ENCODE data around the gene GARIN1A.
"Not testable (repeated sequence)": the region's sequence is repeated elsewhere in the genome, so short reads cannot be mapped to it uniquely, and the experiment has no call there.

GARIN1A gene

DNA sequence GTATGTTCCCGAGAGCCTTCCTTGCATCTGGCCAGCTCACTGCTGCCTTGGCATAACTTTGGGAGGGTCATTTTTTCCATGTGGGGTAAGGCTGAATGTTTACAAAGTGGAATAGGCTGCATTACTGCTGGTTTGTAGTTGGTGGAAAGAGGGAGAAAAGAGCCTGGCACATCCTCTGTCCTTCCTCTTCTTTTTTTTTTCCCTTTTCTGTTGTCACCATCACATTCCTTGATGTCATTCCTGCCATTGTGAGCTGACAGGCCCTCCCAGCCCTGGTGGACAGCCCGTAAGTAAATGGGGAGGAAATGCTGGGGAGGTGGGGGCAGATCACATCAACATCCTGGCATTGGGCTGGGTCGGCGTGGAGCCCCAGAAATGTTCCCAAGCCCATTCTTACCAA is at the start of gene GARIN1A:
TSS of gene GARIN1A (plus strand) at position 301 of the 400 bp plus-strand sequence. CDS start 106 bp downstream, outside the sequence.
- DNase-seq (ENCODE audit: low read depth), result no peak

- DNase-seq (ENCODE audit: low read depth), result not testable (repeated sequence)
Measured at GRCh38 chr7:128627124-128627523, 45.0 kb upstream of the GARIN1A start.

- DNase-seq (ENCODE audit: low read depth), result not testable (repeated sequence)
Measured at GRCh38 chr7:128633915-128634314, 38.2 kb upstream of the GARIN1A start.

DNA sequence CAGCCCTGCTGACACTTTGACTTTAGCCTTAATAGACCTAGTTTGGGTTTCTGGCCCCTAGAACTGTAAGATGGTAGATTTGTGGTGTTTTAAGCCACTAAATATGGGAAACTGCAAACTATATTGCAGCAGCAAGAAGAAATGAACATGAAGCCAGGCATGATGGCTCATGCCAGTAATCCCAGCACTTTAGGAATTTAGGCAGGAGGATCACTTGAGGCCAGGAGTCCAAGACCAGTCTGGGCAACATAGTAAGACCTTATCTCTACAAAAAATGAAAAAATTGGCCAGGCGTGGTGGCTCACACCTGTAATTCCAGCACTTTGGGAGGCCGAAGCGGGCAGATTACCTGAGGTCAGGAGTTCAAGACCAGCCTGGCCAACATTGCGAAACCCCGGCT is 26.9 kb upstream of the GARIN1A start:
- DNase-seq (ENCODE audit: low read depth), result not testable (repeated sequence)

- not testable (repeated sequence) for DNase-seq (ENCODE audit: low read depth)
Measured at GRCh38 chr7:128645844-128646243, 26.2 kb upstream of the GARIN1A start.

DNA sequence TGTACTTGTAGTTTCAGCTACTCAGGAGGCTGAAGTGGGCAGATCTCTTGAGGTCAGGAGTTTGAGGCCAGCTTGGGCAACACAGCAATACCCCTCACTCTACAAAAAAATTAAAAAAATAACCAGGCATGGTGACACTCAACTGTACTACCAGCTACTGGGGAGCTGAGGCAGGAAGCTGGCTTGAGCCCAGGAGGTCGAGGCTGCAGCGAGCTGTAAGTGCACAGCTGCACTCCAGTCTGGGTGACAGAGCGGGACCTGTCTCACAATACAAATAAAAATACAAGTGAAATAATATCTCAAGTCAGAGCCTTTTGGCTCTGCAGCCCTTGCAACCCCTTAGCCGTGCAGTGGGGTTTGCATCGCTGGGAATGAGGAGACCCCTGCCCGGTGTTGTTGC is 25.2 kb upstream of the GARIN1A start:
- not testable (repeated sequence) for DNase-seq (ENCODE audit: low read depth)

DNA sequence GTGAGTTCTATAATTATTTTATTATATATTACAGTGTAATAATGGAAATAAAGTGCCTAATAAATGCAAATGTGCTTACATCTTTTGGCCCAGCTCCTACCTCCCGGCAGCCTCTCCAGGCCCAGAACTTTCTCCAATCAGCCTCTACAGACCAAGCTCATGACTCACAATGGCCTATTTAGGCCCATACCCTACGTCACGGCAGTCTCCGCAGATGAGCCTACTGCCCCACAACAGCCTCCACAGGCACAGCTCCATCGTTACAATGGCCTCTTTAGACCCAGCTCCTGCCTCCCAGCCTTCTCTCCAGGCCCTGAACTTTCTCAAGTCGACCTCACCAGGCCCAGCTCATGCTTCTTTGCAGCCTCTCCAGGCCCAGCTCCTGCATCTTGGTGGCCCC is 21.0 kb upstream of the GARIN1A start:
- not testable (repeated sequence) for DNase-seq (ENCODE audit: low read depth)

GRCh38 chr7:128652606-128653005 is 19.5 kb upstream of the GARIN1A start:
- not testable (repeated sequence) for DNase-seq (ENCODE audit: low read depth)

DNA sequence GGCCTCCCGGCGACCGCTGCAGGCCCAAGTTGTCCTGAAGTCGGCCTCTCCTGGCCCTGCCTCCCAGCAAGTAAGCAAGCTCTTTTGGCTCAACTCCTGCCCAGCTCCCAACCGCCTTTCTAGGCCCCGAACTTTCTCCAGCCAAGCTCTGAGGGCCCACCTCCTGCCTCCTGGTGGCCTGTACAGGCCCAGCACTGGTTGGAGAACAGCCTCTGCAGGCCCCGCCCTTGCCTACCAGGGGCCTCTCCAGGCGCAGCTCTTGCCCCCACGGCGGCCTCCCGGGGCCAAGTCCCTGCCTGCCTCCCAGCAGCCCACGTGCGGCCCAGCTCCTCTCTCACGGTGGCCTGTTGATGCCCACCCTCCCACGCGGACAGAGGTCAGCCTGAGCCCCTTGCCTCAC is 18.9 kb upstream of the GARIN1A start:
- not testable (repeated sequence) for DNase-seq (ENCODE audit: low read depth)

DNA sequence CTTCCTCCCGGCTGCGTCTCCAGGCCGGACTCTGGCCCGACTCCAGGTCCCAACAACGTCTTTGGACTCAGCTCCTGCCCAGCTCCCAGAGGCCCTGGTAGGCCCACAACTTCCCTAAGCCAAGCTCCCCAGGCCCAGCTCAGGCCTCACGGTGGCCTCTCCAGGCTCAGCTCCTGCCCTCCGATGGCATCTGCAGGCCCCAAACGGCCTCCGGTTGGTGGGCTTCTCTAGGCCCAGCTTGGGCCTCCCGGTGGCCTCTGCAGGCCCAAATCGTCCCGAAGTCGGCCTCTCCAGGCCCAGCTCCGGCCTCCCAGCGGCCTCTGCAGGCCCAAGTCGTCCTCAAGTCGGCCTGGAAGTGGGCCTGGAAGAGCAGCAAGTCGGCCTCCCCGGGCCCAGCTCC is 18.0 kb upstream of the GARIN1A start:
- not testable (repeated sequence) for DNase-seq (ENCODE audit: low read depth)

- DNase-seq (ENCODE audit: low read depth), result not testable (repeated sequence)
Measured at GRCh38 chr7:128654501-128654900, 17.6 kb upstream of the GARIN1A start.

GRCh38 chr7:128658428-128658827 is 13.7 kb upstream of the GARIN1A start:
- not testable (repeated sequence) for DNase-seq (ENCODE audit: low read depth)

DNA sequence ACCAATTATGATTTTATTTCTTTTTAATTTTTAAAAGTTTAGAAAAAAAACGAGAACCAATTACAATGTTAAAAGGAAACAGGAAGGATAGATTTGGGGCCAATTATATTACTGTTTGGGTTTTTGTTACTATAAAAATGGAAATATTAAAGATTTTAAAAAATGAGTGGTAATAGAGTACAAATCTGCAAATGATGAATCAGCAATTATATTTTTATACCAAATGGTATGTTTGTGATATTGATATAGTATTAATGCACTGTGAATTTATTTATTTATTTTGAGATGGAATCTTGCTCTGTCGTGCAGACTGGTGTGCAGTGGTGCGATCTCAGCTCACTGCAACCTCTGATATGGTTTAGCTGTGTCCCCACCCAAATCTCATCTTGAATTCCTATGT is 11.5 kb upstream of the GARIN1A start:
- no peak for DNase-seq (ENCODE audit: low read depth)

DNA sequence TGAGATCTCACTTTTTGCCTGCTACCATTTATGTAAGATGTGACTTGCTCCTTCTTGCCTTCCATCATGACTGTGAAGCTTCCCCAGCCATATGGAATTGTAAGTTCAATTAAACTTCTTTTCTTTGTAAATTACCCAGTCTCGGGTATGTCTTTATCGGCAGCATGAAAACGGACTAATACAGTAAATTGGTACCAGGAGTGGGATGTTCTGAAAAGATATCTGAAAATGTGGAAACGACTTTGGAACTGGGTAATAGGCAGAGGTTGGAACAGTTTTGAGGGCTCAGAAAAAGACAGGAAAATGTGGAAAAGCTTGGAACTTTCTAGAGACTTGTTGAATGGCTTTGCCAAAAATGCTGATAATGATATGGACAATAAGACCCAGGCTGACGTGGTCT is 10.6 kb upstream of the GARIN1A start:
- DNase-seq (ENCODE audit: low read depth), result no peak

DNA sequence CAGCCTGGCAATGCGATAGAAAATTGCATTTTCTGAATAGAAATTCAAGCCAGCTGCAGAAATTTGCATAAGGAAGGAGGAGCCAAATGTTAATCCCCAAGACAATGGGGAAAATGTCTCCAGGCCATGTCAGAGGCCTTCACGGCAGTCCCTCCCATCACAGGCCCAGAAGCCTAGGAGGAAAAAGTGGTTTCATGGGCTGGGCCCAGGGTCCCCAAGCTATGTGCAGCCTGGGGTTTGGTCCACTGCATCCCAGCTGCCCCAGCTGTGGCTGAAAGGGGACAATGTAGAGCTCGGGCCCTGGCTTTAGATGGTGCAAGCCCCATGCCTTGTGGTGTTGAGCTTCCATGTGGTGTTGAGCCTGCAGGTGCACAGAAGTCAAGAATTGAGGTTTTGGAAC is 10.0 kb upstream of the GARIN1A start:
- no peak for DNase-seq (ENCODE audit: low read depth)

DNA sequence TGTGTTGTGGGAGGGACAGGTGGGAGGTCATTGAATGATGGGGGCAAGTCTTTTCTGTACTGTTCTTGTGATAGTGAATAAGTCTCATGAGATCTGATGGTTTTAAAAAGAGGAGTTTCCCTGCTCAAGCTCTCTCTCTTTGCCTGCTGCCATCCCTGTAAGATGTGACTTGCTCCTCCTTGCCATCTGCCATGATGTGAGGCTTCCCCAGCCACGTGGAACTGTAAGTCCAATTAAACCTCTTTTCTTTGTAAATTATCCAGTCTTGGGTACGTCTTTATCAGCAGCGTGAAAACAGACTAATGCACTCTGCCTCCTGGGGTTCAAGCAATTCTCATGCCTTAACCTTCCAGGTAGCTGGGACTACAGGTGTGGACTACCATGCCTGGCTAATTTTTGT is 8.9 kb upstream of the GARIN1A start:
- not testable (repeated sequence) for DNase-seq (ENCODE audit: low read depth)

DNA sequence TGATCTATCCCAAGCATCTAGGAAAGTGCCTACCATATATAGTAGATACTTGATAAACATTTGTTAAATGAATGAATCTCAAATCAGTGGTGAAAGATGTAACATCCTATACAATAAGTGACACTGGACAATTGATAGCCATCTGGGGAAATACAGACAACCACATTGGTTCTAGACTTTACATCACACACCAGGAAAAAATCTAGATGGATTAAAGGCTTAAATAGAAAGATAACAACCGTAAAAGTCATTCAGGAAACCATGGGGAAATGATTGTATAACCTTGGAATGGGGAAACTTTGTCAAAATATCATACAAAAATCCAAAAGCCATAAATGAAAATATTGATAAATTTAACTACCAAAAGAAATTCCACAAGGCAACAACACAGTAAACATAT is 7.0 kb upstream of the GARIN1A start:
- no peak for DNase-seq (ENCODE audit: low read depth)

DNA sequence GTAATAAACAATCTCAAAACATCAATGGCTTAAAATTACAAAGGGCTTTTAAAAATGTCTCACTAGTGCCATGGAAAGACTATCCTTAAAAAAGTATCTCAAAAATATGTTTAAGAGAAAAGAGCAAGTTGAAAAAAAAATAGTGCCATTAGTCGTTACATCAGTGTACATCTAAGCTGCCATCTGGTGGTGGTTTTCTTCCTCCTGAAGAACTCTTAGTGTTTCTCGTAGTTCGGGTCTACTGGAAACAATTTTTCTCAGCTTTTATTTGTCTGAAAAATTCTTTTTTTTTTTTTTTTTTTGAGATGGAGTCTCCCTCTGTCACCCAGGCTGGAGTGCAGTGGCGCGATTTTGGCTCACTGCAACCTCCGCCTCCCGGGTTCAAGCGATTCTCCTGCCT is 5.9 kb upstream of the GARIN1A start:
- DNase-seq (ENCODE audit: low read depth), result no peak

DNA sequence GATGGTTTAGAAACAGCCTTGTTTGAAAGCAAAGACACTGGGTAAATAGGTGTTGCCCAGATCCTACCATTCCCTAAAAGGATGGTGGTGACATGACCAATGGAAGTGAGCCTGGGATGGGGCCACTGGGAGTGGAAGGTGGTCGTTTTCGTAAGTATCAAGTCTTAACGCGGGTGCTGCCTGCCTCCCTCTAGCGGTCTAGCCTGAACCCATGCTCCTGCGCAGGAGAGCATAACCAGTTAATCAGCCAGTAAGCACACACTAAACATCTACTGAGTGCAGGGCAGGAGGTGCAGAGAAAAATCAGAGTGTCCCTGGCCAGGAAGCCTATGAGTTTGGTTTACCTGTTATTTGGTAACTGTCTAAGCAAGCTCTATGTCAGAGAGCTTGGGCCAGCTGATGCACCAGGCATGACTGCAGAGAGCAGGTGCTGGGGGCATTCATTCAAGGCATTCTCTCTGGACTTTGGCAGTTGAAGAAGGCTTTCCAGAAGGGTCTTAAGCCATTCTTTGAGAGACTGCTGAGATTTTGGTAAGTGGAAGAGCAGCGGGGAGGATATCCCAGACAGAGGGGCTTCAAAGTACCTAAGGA is 930 bp downstream of the GARIN1A start:
- no peak for DNase-seq (ENCODE audit: low read depth)

GRCh38 chr7:128673571-128673970 is 1.5 kb downstream of the GARIN1A start:
- DNase-seq (ENCODE audit: low read depth), result no peak

GRCh38 chr7:128676665-128677064 is 4.6 kb downstream of the GARIN1A start:
- DNase-seq (ENCODE audit: low read depth), result no peak

GRCh38 chr7:128679920-128680319 is 7.8 kb downstream of the GARIN1A start:
- DNase-seq (ENCODE audit: low read depth), result no peak

GRCh38 chr7:128681794-128682537 is 9.9 kb downstream of the GARIN1A start:
- no peak for DNase-seq (ENCODE audit: low read depth)

DNA sequence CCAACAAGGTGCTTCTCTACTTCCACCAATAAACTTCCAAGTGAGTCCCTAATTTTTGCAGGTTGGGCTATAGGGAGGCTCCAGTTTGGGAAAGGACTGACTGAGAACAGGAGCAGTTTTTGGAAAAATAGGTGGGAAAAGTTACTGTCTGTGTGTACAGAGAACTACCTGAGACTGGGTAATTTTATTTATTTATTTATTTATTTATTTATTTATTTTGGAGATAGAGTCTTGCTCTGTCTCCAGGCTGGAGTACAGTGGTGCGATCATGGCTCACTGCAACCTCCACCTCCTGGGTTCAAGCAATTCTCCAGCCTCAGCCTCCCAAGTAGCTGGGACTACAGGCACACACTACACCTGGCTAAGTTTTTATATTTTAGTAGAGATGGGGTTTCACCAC is 11.2 kb downstream of the GARIN1A start:
- not testable (repeated sequence) for DNase-seq (ENCODE audit: low read depth)

Measured in T-helper 22 cell (primary cell).